NCI-H510A (cell line): Measurements from ENCODE around the gene NCOA1.

ENCODE experiments used
- DNase-seq: peaks from one replicate; lab custom pipeline; 2025; lab: John Stamatoyannopoulos, UW

The NCOA1 gene

DNA sequence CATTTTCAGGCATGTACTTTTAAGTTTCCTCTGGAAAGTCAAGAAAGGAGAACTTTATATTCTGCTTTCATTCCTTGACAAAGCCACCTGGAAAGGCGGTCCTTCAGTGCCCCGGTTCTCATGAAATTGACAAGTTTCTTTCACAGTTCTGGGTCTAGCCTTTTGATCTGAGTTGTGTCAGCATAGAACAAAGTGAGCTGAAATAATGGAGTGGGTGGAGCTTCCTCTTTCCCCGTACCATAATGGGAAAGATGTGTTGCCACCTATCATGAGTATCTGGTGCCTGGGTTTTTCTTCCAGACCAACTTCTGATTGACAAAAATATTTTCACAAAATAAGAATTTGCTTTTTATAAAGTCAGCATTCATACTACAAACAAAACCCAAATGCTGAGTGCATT lies 252.9 kb downstream of the NCOA1 start:
- DNase-seq, result no peak

GRCh38 chr2:24744356-24744755 lies 253.3 kb downstream of the NCOA1 start:
- no peak for DNase-seq

DNA sequence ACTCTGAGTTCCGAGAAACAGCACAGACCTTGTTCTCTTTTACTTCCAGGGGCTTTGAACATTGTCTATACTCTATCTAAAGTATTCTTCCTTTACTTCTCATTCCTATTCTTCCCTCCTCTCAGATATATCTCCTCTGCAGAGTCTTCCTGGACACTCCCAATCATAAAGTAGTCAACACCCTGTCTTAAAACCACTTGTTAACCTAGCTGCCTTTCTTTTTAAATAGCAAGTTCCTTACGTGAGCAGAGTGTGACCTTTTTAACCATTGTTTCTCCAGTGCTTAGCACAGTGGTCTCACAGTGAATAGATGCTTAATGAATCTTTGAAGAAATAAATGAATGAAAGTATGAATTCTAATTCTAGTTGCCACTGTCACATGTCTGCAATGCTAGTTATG lies 254.8 kb downstream of the NCOA1 start:
- DNase-seq, result no peak

- DNase-seq, result no peak
Measured at GRCh38 chr2:24747299-24747698, 256.2 kb downstream of the NCOA1 start.

GRCh38 chr2:24749069-24749691 lies 258.1 kb downstream of the NCOA1 start:
- DNase-seq, result no peak

GRCh38 chr2:24754985-24755705 lies 264.1 kb downstream of the NCOA1 start:
- DNase-seq, result no peak

DNA sequence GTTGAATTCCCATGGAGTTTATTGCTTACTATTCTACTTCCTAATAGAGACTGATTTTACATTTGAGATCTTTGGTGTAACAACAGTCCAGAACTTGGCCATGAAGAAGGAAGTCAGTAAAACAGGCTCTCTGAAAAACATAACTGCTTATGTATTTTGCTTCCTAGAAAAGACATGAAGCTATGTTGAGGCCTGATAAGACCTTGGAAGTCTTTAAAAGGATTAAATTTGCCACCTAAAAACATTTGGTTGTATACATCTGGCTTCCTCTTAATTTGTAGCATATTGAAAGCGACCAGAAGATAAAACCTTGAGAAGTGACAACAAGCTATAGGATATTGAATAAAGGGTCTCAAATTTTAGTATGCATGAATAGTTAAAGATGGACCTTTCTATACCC lies 265.7 kb downstream of the NCOA1 start:
- no peak for DNase-seq

DNA sequence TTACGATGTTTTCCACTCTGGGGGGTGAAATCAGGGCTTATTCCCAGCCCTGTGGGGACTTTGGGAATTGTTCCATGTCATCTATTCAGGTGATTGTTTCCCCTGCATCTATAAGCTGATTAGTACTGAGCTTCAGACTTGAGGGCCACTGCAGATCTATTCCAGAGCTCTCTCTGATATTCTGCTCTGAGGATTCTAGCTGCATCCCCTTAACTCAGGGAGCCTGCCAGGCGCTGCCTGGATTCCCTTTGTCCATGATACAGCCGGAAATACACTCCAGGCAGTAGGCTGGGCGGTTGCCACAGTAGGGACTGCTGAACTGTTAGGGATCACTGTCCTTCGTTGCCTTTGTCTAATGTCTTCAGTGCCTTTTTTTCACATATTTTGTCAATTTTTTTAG lies 270.8 kb downstream of the NCOA1 start:
- no peak for DNase-seq

DNA sequence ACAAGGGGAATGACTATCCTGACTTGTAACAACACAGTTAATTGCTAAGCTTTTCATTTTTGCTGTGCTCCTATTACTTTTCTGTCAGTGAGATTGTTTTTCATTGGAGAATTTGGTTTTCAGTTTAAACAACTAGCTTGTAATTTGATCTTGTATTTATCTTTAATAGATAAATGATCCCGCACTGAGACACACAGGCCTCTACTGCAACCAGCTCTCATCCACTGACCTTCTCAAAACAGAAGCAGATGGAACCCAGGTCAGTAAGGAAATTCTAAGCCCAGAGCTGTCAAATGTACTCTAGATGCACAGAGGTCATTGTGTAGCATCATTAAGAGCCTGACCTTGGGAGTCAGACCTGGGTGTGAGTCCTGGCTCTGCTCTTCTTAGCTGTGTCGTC lies 271.5 kb downstream of the NCOA1 start:
- no peak for DNase-seq

DNA sequence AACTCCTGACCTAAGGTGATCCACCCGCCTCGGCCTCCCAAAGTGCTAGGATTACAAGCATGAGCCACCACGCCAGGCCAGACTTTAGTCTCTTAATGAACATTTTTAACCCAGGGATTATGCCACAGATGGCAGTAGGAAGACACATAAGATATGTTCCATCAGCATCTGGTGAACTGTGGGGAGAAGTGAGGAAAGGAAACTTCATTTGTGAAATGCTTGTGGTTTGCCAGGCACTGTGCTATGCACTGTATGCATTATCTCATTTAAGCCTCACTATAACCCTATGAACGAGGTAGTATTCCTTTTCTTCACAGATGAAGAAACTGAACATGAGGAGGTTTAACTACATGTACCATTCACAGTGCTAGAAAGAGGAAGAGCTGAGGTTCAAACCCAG lies 272.8 kb downstream of the NCOA1 start:
- DNase-seq, result no peak

DNA sequence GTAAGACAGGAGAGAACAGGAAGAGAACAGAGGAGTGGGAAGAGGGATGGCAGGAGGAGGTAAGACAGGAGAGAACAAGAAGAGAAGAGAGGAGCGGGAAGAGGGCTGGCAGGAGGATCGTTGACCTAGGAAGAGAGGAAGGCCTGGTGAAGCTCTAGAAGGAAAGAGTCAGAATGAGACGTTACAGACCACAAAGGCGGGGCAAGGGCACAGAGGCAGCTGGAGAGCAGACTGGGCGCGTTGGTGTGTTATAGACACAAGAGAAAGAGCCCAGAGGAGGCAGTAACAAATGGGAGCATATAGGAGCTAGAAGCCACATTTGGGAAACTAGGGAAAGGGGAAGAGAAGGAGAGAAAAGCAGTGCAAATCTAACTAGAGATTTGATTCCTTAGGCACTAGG lies 275.6 kb downstream of the NCOA1 start:
- DNase-seq, result no peak

- DNase-seq, result peak; percentile 50
Measured at GRCh38 chr2:24768013-24768412, 277.0 kb downstream of the NCOA1 start.

DNA sequence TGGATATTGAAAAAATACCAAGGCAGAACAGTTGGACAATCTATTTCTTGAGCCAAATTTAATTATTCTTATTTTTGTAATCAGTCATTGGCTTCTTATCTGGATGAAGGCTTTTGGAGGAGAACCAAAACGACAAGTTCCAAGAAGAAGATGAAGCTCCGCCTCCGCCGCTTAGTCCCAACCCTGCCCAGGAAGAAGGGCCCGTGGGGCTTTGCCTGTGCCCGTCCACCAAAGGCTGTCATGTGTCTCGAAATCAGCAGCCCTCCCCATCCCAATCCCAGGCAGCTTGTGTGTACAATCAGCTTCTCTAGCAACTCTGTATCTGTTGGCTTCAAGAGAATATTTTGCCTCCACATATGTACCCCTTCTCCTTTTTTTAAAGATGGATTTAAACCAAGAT lies 277.5 kb downstream of the NCOA1 start:
- DNase-seq, result no peak

DNA sequence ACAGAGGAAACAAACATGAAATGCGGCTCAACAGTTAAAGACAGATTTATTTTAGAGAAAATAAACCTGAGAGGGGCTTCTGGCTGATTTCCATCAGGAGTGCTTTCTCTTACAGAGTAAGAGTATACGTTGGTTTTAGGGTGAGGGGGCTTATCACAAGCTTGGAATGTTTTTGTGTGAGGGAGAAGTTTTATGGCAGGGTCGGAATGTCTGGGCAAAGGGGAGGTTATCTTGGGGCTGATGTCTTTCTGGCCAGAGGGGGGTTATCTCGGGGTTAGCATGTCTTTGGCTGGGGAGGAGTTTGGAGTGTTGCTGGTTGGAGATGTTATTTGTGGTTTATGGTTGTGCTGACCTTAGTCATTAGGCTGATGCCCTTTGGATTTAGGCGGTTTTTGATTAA lies 280.0 kb downstream of the NCOA1 start:
- no peak for DNase-seq

DNA sequence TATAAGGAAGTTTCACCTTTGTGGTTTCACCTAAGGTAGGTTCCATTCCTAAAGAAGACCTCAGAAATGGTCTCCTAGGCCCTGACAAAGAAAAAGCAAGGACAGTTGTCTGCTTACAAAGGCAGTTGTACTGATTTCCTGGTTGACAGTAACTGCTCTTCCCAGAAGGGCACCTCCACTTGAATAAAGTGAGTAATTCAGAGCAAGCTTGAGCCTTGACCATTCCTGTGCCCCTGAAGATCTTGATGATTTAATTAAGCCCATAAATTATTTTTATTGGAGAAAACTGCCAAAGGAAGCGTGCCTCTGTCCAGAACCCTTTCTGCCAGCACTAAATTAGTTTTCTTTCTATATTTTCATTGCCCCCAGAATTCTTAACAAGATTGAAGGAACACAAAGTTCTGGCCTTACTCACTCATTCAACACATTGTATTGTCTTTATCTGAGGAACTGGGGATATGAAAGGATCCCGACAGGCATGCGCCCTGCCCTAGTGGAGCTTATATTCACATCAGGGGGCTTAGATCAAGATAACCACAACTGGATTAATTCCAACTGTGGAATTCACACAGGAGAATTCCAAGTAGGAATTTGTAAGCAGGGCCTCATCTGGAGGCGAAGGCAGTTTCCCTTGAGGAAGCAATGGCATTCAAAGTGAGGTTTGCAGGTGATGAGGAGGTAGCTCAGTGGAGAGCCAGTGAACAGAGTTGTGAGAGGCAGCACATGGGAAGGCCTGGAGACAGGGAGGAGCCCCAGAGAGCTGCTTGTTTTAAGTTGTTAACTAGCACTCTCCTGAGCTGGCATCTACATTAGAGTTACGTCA lies 280.9 kb downstream of the NCOA1 start:
- DNase-seq, result no peak

GRCh38 chr2:24774373-24774772 lies 283.3 kb downstream of the NCOA1 start:
- no peak for DNase-seq

- DNase-seq, result no peak
Measured at GRCh38 chr2:24779116-24779515, 288.1 kb downstream of the NCOA1 start.

DNA sequence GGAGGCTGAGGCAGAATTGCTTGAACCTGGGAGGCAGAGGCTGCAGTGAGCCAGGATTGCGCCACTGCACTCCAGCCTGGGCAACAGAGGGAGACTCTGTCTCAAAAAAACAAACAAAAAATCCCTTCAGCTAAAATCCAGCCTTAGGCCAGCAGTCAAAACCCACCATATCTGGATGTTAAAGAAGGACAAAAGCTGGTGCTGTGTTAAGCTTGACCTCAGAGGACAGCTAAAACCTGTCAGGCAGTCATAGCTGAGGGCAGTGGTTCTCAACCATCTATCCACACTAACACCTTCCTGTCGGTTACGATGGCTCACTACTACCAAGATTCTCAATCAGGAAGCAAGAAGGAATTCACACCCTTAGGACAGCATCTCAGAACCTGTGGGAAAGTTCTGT lies 292.6 kb downstream of the NCOA1 start:
- DNase-seq, result no peak

GRCh38 chr2:24785671-24786321 lies 294.7 kb downstream of the NCOA1 start:
- no peak for DNase-seq

GRCh38 chr2:24787532-24787931 lies 296.5 kb downstream of the NCOA1 start:
- DNase-seq, result no peak

GRCh38 chr2:24788816-24789215 lies 297.8 kb downstream of the NCOA1 start:
- DNase-seq, result no peak

GRCh38 chr2:24791452-24791851 lies 300.4 kb downstream of the NCOA1 start:
- DNase-seq, result no peak

- no peak for DNase-seq
Measured at GRCh38 chr2:24792542-24792873, 301.5 kb downstream of the NCOA1 start.
